K562 (cell line): ENCODE data around the gene PDE6G. TPM values are rescaled to one million over a fixed set of nuclear protein-coding genes. Genes with fewer than 3 reads are reported as not detected.

ENCODE experiments used
- ATAC-seq: fragments of 200-7000 bp; cut with Tn5 transposase; 3 replicates; pipeline ENCODE4 v1.9.1; 2020; ENCODE audit warnings: moderate library complexity
- BruUV-seq: library from RNA; stranded (reverse); fragments of 400-500 nt; replicated peaks from 2 replicates; lab custom pipeline; 2021; lab: Mats Ljungman, UMichigan
- CTCF ChIA-PET: fragments of 300-600 bp; formaldehyde crosslinking; extraction: SDS; loops from one replicate; lab custom pipeline; 2021; ENCODE audit warnings: low intra/inter-chr PET ratio; lab: Yijun Ruan, JAX
- POLR2A ChIA-PET: fragments of 300-600, 350-650 bp; sonication (Branson Sonifier 250); formaldehyde crosslinking; extraction: SDS; loops from one replicate; lab custom pipeline; 2021; ENCODE audit warnings: antibody characterized with exemption, inconsistent platforms; lab: Yijun Ruan, JAX
- DNase-seq, 4 experiments: peaks; one replicate each; pipeline versions ENCODE4 v3.0.0 to v3.0.0-alpha.2; 2011 to 2018; ENCODE audit warnings: low spot score in 3 of 4, mixed read lengths in 3 of 4; ENCODE audit errors: extremely low read depth in 1 of 4
- FAIRE-seq: peaks from 2 replicates; lab custom pipeline; 2011; peaks lifted over from hg19 to GRCh38; lab: Jason Lieb, UNC
- H2AFZ ChIP-seq: 2 replicates; pipeline ENCODE4 v1.6.0; 2011; ENCODE audit warnings: low read depth, low read length, control low read depth, inconsistent platforms
- H3K27ac ChIP-seq: fragments of 200-600 bp; 3 replicates; pipeline ENCODE4 v1.8.0; 2011; ENCODE audit warnings: low read depth, mild to moderate bottlenecking, control low read depth, inconsistent platforms, low read length, moderate library complexity, mixed read lengths; ENCODE audit errors: extremely low read depth
- H3K27me3 ChIP-seq, 2 experiments: fragments of 300-600 bp in 1 of 2; 2 replicates in 1 of 2; 3 replicates in 1 of 2; pipeline versions ENCODE4 v1.6.0 to v1.8.0; 2011; ENCODE audit warnings: inconsistent platforms in 2 of 2, low read length in 2 of 2, mild to moderate bottlenecking in 1 of 2, mixed read lengths in 1 of 2, moderate library complexity in 1 of 2; ENCODE audit not compliant: control insufficient read depth in 2 of 2, insufficient read depth in 2 of 2
- H3K36me3 ChIP-seq: fragments of 300-600 bp; 3 replicates; pipeline ENCODE4 v1.8.0; 2011; ENCODE audit warnings: mild to moderate bottlenecking, low read length, inconsistent platforms; ENCODE audit not compliant: control insufficient read depth, insufficient read depth
- H3K4me1 ChIP-seq, 2 experiments: fragments of 200-600 bp in 1 of 2; replicated peaks in 1 of 2; 2 replicates in 1 of 2; 3 replicates in 1 of 2; pipeline versions ENCODE4 v1.5.1 to v1.8.0; 2011; ENCODE audit warnings: inconsistent platforms in 2 of 2, low read length in 2 of 2, mild to moderate bottlenecking in 1 of 2, mixed read lengths in 1 of 2, moderate library complexity in 1 of 2; ENCODE audit not compliant: control insufficient read depth in 2 of 2, insufficient read depth in 2 of 2
- H3K4me2 ChIP-seq: 2 replicates; pipeline ENCODE4 v1.6.1; 2011; ENCODE audit warnings: low read length, control low read depth, inconsistent platforms, mixed read lengths; ENCODE audit not compliant: insufficient read depth
- H3K4me3 ChIP-seq: fragments of 200-600 bp; sonication (generic), shearing (Covaris generic); 2 replicates; pipeline ENCODE4 v1.5.1; 2016; ENCODE audit warnings: control low read depth, inconsistent platforms
- H3K79me2 ChIP-seq: fragments of 200-600 bp; 3 replicates; pipeline ENCODE4 v1.8.0; 2011; ENCODE audit warnings: low read length, inconsistent platforms; ENCODE audit not compliant: control insufficient read depth, insufficient read depth
- H3K9ac ChIP-seq, 2 experiments: 2 replicates each; pipeline versions ENCODE4 v1.6.0 to v1.6.1; 2011; ENCODE audit warnings: low read depth in 2 of 2, low read length in 2 of 2, control low read depth in 1 of 2, inconsistent platforms in 1 of 2, mild to moderate bottlenecking in 1 of 2, mixed read lengths in 1 of 2; ENCODE audit not compliant: insufficient read depth in 1 of 2
- H3K9me1 ChIP-seq: one replicate; pipeline ENCODE4 v1.6.0; 2011; ENCODE audit warnings: inconsistent platforms, mild to moderate bottlenecking, low read length, moderate library complexity; ENCODE audit not compliant: control insufficient read depth, insufficient read depth
- H3K9me3 ChIP-seq: replicated peaks from 2 replicates; pipeline ENCODE4 v1.5.1; 2011; ENCODE audit warnings: low read depth, low read length, inconsistent platforms; ENCODE audit not compliant: control insufficient read depth, insufficient read depth
- H4K20me1 ChIP-seq: replicated peaks from 2 replicates; pipeline ENCODE4 v1.6.1; 2011; ENCODE audit warnings: low read length, inconsistent platforms, mixed read lengths; ENCODE audit not compliant: control insufficient read depth, insufficient read depth
- E2F8 ChIP-seq: fragments of 450-650 bp; IDR thresholded peaks from 2 replicates; pipeline ENCODE4 v1.7.1; 2018; ENCODE audit warnings: mild to moderate bottlenecking, low read depth; ENCODE audit not compliant: partially characterized antibody
- HLTF ChIP-seq: fragments of 450-650 bp; IDR thresholded peaks from 2 replicates; pipeline ENCODE4 v1.6.1; 2016
- POLR3G ChIP-seq: IDR thresholded peaks from 2 replicates; pipeline ENCODE4 v1.6.1; 2011; ENCODE audit not compliant: insufficient read length, insufficient replicate concordance; ENCODE audit errors: extremely low read depth
- YY1 ChIP-seq, 3 experiments: IDR thresholded peaks; 2 replicates each; pipeline ENCODE4 v1.6.1; 2011; ENCODE audit warnings: low read length in 2 of 3, mild to moderate bottlenecking in 2 of 3, moderate library complexity in 2 of 3, borderline replicate concordance in 1 of 3, control low read depth in 1 of 3, low read depth in 1 of 3; ENCODE audit not compliant: insufficient read depth in 3 of 3, insufficient replicate concordance in 2 of 3, control insufficient read depth in 1 of 3, insufficient read length in 1 of 3; ENCODE audit errors: extremely low read depth in 1 of 3
- ZNF431 ChIP-seq: sonication (generic); formaldehyde crosslinking; IDR thresholded peaks from 2 replicates; pipeline ENCODE4 v1.8.0; 2022; ENCODE audit warnings: mild to moderate bottlenecking, missing genetic modification reagents
- ZNF785 ChIP-seq: fragments of 250-450 bp; sonication (Bioruptor Pico); IDR thresholded peaks from 2 replicates; pipeline ENCODE4 v1.4.0; 2020; ENCODE audit warnings: mild to moderate bottlenecking
- WGBS: fragments of 100-300 bp; shearing (Covaris generic); methylation state at CpG from one replicate; pipeline ENCODE4 v1.1.6; 2016; ENCODE audit warnings: low coverage, mixed read lengths; ENCODE audit not compliant: insufficient coverage; ENCODE audit errors: missing lambda C conversion rate; 5-methylcytosine and 5-hydroxymethylcytosine counted together
- in situ Hi-C: fragments of 300-500 bp; cut with MboI; formaldehyde crosslinking; loops from 4 replicates; pipeline ENCODE4 v1.15.0; 2018; ENCODE audit warnings: inconsistent platforms, mixed read lengths
- intact Hi-C: fragments of 100-400 bp; cut with micrococcal nuclease; formaldehyde crosslinking; loops from 2 replicates; pipeline ENCODE4 v1.14.2; 2022
- polyA plus RNA-seq, 8 experiments: library from polyadenylated mRNA; depleted of rRNA in 4 of 8; stranded (reverse) in 5 of 8; unstranded in 3 of 8; fragments of >200 nt; fragmentation: Nextera tagmentation in 2 of 8; fragmentation: Illumina TruSeq in 1 of 8; extraction: Ambion mirVana in 2 of 8; extraction: Trizol in 1 of 8; gene quantifications; 2 replicates each; pipeline versions ENCODE4 v1.2.1 to v1.2.3, GENCODE V29; 2011 to 2014; ENCODE audit warnings: inconsistent platforms in 1 of 8, missing spikeins in 1 of 8
- total RNA-seq, 7 experiments: library from RNA; depleted of rRNA in 6 of 7; stranded (reverse); fragments of >200 nt in 6 of 7; fragmentation: Illumina TruSeq in 2 of 7; extraction: Trizol in 2 of 7; gene quantifications; 2 replicates each; pipeline versions ENCODE4 v1.2.1 to v1.2.3, GENCODE V29; 2011 to 2021; ENCODE audit warnings: low replicate concordance in 1 of 7
- TF ChIP-seq, protein P1 (sequence below), 2 experiments: fragments of 450-650 bp in 1 of 2; sonication (generic) in 1 of 2; formaldehyde crosslinking; conservative IDR thresholded peaks; 2 replicates each; pipeline versions ENCODE4 v1.4.0 to v1.8.1; 2020 to 2022; ENCODE audit warnings: mild to moderate bottlenecking in 1 of 2, missing genetic modification reagents in 1 of 2
- TF ChIP-seq, protein P2 (sequence below): sonication (generic); IDR thresholded peaks from 2 replicates; pipeline ENCODE4 v1.6.1; 2016
- TF ChIP-seq, protein P3 (sequence below): sonication (generic); formaldehyde crosslinking; IDR thresholded peaks from 2 replicates; pipeline ENCODE4 v1.8.1; 2023; ENCODE audit warnings: missing genetic modification reagents, mild to moderate bottlenecking, borderline replicate concordance

Gene PDE6G
- total and polyA plus RNA-seq, 9 of the 15 experiments (the other 6 are each of a cell fraction or from before 2014, with no cell fraction given) = 0.14 to 0.59 TPM; not detected in 7

- Histone ChIP-seq H3K79me2 (peaks cover 61% of the 10 kb centered on the region), H3K36me3 (peaks cover 45% of the 10 kb centered on the region), H3K27ac (peak overlapping the region; percentile 98), H3K4me2 (peak overlapping the region; percentile 94), H3K9me1 (no peaks in the 10 kb centered on the region), H4K20me1 (no peaks in the 10 kb centered on the region), H3K9ac (peak overlapping the region; percentile 99 to 100), H3K4me1 (peaks cover 36 to 75% of the 10 kb centered on the region in 2 experiments), H3K27me3 (no peaks in the 10 kb centered on the region), H2AFZ (peak overlapping the region; percentile 53), H3K9me3 (no peaks in the 10 kb centered on the region), H3K4me3 (peak overlapping the region; percentile 87)
- no TSS peak for BruUV-seq
- ATAC-seq (peak; percentile 51), FAIRE-seq (no peak), DNase-seq (peak; percentile 49 to 68 (median 52))
- 52% methylated on average over 30 of the region's 30 CpGs for WGBS
- ChIA-PET CTCF (no interaction called here), POLR2A (interaction anchor here (1.0 to 1.4 kb wide), 2 partner anchors 18 to 37 kb away, joined by 6 read pairs; partner anchors contain the start of genes ARL16 and HGS)
- intact Hi-C loops = loop anchor here (1.0 to 5.0 kb wide), 2 partner anchors 29 to 37 kb away; partner anchors contain the start of gene MRPL12
- in situ Hi-C loops = no loop called here
- TF ChIP-seq, protein P1, sequence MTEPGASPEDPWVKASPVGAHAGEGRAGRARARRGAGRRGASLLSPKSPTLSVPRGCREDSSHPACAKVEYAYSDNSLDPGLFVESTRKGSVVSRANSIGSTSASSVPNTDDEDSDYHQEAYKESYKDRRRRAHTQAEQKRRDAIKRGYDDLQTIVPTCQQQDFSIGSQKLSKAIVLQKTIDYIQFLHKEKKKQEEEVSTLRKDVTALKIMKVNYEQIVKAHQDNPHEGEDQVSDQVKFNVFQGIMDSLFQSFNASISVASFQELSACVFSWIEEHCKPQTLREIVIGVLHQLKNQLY (CRISPR knock-in tag; conservative IDR thresholded peaks at IDR 0.05) = no peak
- TF ChIP-seq, protein P2, sequence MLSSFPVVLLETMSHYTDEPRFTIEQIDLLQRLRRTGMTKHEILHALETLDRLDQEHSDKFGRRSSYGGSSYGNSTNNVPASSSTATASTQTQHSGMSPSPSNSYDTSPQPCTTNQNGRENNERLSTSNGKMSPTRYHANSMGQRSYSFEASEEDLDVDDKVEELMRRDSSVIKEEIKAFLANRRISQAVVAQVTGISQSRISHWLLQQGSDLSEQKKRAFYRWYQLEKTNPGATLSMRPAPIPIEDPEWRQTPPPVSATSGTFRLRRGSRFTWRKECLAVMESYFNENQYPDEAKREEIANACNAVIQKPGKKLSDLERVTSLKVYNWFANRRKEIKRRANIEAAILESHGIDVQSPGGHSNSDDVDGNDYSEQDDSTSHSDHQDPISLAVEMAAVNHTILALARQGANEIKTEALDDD = no peak
- no peak for TF ChIP-seq E2F8
- TF ChIP-seq HLTF = no peak
- no peak for TF ChIP-seq ZNF785 (CRISPR knock-in tag)
- 0 out of 2 replicates have a peak, but pooled peaks have one; percentile 25 for TF ChIP-seq ZNF431
- no peak for TF ChIP-seq POLR3G
- TF ChIP-seq YY1 (IDR thresholded peaks at IDR 0.05; ENCODE audit: borderline replicate concordance in 1 of 3, control insufficient read depth in 1 of 3, extremely low read depth in 1 of 3, insufficient read depth in 3 of 3, insufficient read length in 1 of 3, insufficient replicate concordance in 2 of 3, low read depth in 1 of 3, low read length in 2 of 3) = peak; percentile 75 to 95 (median 85)
- TF ChIP-seq, protein P3, sequence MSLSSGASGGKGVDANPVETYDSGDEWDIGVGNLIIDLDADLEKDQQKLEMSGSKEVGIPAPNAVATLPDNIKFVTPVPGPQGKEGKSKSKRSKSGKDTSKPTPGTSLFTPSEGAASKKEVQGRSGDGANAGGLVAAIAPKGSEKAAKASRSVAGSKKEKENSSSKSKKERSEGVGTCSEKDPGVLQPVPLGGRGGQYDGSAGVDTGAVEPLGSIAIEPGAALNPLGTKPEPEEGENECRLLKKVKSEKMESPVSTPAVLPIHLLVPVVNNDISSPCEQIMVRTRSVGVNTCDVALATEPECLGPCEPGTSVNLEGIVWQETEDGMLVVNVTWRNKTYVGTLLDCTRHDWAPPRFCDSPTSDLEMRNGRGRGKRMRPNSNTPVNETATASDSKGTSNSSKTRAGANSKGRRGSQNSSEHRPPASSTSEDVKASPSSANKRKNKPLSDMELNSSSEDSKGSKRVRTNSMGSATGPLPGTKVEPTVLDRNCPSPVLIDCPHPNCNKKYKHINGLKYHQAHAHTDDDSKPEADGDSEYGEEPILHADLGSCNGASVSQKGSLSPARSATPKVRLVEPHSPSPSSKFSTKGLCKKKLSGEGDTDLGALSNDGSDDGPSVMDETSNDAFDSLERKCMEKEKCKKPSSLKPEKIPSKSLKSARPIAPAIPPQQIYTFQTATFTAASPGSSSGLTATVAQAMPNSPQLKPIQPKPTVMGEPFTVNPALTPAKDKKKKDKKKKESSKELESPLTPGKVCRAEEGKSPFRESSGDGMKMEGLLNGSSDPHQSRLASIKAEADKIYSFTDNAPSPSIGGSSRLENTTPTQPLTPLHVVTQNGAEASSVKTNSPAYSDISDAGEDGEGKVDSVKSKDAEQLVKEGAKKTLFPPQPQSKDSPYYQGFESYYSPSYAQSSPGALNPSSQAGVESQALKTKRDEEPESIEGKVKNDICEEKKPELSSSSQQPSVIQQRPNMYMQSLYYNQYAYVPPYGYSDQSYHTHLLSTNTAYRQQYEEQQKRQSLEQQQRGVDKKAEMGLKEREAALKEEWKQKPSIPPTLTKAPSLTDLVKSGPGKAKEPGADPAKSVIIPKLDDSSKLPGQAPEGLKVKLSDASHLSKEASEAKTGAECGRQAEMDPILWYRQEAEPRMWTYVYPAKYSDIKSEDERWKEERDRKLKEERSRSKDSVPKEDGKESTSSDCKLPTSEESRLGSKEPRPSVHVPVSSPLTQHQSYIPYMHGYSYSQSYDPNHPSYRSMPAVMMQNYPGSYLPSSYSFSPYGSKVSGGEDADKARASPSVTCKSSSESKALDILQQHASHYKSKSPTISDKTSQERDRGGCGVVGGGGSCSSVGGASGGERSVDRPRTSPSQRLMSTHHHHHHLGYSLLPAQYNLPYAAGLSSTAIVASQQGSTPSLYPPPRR (CRISPR knock-in tag) = no peak
Observed at GRCh38 chr17:81665205-81666091, 9.1 kb upstream of the PDE6G start.
